ENCODE measurements around the gene JAK1. TPM values are rescaled to one million over a fixed set of nuclear protein-coding genes. Genes with fewer than 3 reads are reported as not detected.
A peak's percentile ranks its signal among the peaks of the same experiment; 100 is the strongest.

The JAK1 gene
- total and polyA plus RNA-seq, 9 of the 15 experiments (the other 6 are each of a cell fraction or from before 2014, with no cell fraction given), result 9.7 to 44.1 (median 42.5) TPM

- TF ChIP-seq CBFA2T2 (conservative IDR thresholded peaks at IDR 0.05) (no peak), HNRNPL (IDR thresholded peaks at IDR 0.05; ENCODE audit: low read depth, low read length) (no peak), NFRKB (IDR thresholded peaks at IDR 0.05; ENCODE audit: low read depth) (no peak), POLR2A (conservative IDR thresholded peaks at IDR 0.05) (0 out of 2 replicates have a peak, but pooled peaks have one; percentile 42), TAF1 (IDR thresholded peaks at IDR 0.05; ENCODE audit: control insufficient read depth, extremely low read depth, insufficient read depth, low read length, severe bottlenecking) (peak; percentile 65), GTF2E2 (tag; IDR thresholded peaks at IDR 0.05) (0 out of 2 replicates have a peak, but pooled peaks have one; percentile 32), PHF20 (IDR thresholded peaks at IDR 0.05; ENCODE audit: partially characterized antibody) (peak; percentile 46), TEAD1 (CRISPR knock-in tag; IDR thresholded peaks at IDR 0.05) (peak in 1 of 2 experiments; percentile 46; a peak in 1 of 4 replicates), ATF4 (CRISPR knock-in tag; IDR thresholded peaks at IDR 0.05) (no peak), SIN3B (IDR thresholded peaks at IDR 0.05; ENCODE audit: low read depth) (peak; percentile 69), HDAC3 (IDR thresholded peaks at IDR 0.05; ENCODE audit: borderline replicate concordance, partially characterized antibody) (no peak), ZBTB8A (IDR thresholded peaks at IDR 0.05; ENCODE audit: partially characterized antibody) (no peak), SAP30 (IDR thresholded peaks at IDR 0.05; ENCODE audit: borderline replicate concordance, insufficient read depth, low read depth, low read length, poor library complexity, severe bottlenecking) (peak; percentile 80), MAZ (CRISPR knock-in tag; conservative IDR thresholded peaks at IDR 0.05 in 1 of 2, IDR thresholded peaks at IDR 0.05 in 1 of 2) (peak; percentile 53 to 88), RREB1 (CRISPR knock-in tag; IDR thresholded peaks at IDR 0.05) (0 out of 2 replicates have a peak, but pooled peaks have one; percentile 17)
These were observed at the start of gene JAK1 (continued) for GRCh38 chr1:64966158-64966971.

Measured in K562 (cell line).